Caki2 (cell line): ENCODE results near the gene EPB42. TPM values are rescaled to one million over a fixed set of nuclear protein-coding genes. Genes with fewer than 3 reads are reported as not detected.

Source experiments
- DNase-seq: peaks from one replicate; pipeline ENCODE4 v3.0.0-alpha.2; 2015; ENCODE audit warnings: low read depth
- in situ Hi-C: cut with HindIII; loops from 2 replicates; pipeline ENCODE4 v1.10.0; 2016; ENCODE audit warnings: low sequenced_read_pairs, low pct_unique_long_range_greater_than_20kb, mixed read lengths
- total RNA-seq: library from RNA; depleted of rRNA; stranded (reverse); fragments of >200 nt; shearing (Covaris generic); gene quantifications from 2 replicates; pipeline ENCODE4 v1.2.3, GENCODE V29; 2014; ENCODE audit warnings: low replicate concordance

EPB42 gene
- total RNA-seq, 1 experiment from 2014 or later: not detected

DNA sequence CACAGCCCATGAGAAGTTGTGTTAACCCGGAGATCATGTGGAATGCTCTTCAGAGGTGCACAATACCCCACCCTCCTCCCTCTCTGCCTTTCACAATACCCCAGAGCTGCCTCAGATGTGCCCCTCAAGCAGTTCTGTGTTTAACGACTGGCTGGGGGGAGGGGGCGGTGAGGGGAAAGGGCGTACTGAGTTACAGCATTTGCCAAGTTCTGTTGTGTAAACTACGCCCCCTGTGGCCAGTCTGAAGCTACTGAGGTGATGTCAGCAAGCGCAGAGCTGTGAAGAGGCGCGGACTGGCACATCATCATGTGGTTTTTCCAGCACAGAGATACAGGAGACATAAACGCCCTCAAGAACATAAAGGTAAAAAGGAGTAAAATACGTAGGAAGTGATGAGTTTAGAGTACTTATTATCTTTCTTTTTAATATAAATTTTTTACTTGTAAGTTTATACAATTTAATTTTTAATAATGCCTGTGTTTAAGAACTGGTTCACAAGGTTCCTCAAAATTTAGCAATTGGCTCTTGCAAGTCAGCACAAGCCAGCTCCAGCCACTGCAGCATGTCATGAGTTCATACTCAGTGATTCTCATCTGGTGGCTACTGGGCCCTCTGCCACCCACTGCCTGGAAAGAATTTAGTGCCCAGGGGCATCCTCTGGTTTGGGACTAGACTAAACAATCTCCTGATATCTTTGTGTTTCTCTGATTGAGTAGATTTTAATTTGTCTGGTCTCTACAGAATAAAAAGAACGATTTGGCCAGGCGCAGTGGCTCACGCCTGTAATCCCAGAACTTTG is 1.7 kb downstream of the EPB42 start:
- in situ Hi-C loops: no loop called here
- DNase-seq: no peak

DNA sequence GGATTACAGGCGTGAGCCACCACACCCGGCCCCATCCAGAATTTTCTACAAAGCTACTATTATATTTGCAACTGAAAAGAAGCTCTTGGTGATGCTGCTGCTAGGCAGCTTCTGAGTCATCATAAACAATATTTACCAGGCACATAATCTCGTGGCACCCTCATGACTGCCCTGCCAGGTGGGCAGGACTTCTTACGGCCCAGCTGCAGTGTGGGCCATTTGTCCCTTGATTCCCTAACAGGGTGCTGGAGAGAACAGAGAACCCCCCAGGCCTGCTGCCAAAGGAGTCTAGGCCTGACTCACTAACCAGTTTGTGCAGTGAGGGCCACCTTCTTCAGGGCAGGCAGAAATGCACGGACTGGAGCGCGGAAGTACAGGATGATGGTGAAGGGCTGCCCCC is 4.9 kb downstream of the EPB42 start:
- in situ Hi-C loops: no loop called here
- no peak for DNase-seq

DNA sequence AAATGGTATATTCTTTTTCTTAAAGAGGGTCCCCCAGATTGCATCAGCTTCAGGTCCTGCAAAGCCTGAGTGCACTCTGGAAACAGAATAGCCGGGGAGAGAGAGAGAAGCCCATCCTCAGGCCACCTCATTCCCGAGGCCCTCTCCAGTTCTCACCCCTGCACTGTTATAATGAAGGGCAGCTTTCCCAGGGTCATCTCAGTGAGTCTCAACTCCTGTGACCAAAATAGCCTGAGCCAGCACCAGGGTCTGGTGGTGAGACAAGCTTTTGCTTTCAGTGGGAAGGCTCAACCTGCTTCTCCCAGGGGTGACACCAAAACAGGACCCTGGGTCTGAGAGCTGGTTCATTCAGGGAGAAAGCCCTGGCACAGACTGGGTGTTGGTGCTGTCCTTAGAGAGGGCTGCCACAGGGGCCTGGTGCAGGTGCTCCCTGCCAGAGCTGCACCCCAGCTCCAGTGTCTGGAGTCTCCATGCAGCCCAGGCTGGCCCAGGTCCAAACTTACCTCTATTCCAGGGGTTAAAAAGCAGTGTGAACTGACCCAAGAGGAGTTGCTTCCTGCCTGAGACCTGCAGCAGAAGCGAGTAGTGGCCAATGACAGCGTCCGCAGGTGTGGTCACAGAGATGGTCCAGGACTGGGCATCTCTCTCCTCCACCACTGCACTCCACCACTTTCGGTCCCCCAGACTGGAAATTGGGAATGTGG is 6.1 kb downstream of the EPB42 start:
- in situ Hi-C loops: no loop called here
- DNase-seq: no peak

DNA sequence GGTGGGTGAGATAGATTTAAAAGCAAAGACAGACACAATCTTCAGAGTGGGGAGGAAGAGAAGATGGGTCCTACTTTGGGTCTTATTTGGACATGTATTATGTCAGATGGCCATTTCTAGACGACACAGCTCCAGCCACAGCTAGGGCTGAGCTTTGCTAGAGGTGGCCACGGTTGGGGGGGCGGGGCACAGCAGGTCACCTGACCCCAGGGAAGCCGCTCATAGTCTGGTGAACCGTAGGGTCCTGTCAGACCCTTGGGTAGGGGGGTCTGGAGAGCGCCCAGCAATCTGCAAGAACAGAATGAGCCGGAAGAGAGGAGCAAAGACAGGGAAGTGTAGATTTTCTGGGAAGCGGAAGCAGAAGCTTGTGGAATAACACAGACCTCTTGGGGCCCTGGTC is 6.6 kb downstream of the EPB42 start:
- DNase-seq: no peak
- in situ Hi-C loops: no loop called here

DNA sequence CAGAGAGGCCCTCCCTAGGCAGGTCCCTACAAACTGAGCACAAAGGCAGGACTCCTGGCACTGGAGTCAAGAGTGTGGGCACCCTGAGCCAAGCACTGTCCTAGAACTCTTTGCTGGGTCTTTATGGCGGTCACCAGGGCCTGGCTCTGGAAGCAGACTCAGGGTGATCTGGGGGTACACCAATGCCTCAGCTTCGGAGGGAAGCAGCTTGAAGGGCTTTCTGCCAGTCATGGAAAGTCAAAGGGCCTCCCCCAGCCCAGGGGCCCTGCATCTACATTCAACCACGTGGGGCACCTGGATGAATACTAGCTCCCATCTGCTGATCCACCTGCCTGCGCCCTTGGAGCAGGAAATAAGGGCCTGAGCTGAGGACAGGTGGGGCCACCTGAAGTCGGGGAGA is 7.4 kb downstream of the EPB42 start:
- DNase-seq: no peak
- in situ Hi-C loops: no loop called here

DNA sequence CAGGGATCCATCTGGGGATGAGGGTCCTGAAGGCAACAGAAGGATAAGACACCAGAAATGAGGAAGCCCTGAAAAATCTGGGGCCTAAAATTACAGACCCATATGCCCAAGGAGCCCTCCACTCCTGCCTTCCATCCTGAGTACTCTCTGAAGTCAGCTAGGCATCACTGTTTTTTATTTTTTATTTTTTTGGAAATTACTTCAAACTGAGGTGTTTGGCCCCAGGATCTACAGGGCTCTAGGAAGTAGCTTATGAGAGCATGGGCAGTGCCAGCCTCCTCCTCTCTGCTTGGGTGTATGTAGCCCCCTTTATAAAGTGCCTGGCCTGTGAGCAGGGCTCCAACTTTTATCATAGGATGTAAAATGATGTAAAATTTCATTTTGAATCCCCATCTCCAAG is 7.9 kb downstream of the EPB42 start:
- in situ Hi-C loops: no loop called here
- DNase-seq: no peak

DNA sequence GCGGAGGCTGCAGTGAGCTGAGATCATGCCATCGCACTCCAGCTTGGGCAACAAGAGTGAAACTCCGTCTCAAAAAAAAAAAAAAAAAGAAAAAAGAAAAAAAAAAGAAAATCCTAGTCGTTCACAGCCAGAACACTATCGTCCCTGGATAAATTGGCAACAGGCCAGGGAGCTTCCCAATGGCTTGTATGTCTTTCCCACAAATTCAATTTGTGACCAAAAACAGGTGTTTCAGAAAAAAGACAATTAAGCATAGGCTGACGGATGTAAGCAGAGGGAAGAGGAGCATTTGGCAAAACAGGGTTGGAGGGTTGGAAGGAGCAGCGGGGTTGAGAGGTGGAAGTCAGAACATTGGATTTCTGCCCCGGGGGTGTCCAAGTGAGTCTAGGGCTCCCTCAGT is 8.5 kb downstream of the EPB42 start:
- in situ Hi-C loops: no loop called here

DNA sequence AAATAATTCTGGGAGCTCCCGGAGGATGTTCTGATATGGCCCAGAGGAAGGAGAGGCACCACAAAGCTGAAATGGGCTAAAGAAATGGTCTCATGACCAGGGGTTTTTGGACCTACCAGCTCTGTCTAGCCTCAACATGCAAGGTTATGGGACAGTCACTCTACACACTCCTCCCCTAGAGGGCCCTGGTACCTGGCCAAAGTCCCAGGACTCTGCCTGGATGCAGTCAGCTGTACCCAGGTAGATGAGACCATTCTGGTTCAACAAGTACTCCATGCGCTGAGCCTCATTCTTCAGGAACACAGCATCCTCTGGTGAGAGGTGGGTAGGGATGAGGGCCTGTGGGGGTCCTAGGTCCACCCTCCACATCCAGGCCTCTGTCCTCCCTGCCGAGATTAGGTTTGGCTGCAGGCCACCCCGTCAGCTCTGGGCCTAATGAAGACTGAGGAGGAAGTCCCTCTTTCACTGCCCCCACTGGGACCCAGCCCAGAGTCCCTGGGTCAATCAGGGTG is 9.5 kb downstream of the EPB42 start:
- no peak for DNase-seq
- in situ Hi-C loops: no loop called here

More for the DNA sequence above, 8.5 kb downstream of the EPB42 start:
- no peak for DNase-seq

DNA sequence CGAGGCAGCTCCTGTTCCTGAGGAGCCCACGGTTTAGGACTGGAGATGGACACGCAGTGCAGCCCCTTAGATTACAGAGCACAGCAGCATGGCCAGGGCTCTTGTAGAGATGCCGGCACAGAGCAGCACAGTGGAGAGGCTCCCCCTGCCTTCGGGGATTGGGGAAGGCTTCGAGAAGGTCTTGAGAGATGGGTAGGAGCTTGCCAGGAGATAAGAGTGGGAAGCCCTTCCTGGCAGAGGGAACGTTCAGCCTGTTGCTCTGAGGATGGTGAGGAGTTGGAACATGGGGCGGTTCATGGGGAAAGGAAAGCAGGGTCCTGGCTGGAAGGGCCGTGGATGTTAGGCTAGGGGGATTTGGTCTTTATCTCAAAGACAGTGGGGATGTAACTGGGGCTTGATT is 10.0 kb downstream of the EPB42 start:
- no peak for DNase-seq

DNA sequence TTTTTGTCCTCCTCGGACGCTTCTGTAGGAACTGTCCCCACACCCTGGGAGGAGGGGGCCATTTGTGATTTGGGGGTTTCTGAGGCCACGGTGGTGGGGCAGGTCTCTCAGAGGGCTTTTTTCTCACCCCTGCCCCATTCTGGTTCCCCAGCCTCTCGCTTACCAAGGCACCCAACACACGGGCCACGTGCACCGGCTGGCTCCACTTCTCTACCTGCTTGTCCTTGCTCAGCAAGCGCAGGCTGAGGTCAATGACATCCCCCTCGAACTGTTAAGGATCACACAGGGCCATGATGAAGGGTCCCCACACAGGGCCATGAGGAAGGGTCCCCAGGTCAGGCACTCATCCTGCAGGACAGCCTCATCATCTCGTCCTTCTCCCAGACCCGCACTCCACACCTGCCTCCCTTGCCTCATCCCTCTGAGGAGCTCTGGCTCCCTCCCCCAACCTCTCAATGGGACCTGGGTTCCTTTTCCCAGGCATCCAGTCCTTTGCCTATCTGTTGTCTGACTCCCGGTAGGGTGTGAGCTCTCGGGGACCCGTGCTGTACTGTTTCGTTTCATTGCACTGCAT is 10.6 kb downstream of the EPB42 start:
- no peak for DNase-seq
- in situ Hi-C loops: no loop called here

More for the DNA sequence above, 10.0 kb downstream of the EPB42 start:
- in situ Hi-C loops: no loop called here

DNA sequence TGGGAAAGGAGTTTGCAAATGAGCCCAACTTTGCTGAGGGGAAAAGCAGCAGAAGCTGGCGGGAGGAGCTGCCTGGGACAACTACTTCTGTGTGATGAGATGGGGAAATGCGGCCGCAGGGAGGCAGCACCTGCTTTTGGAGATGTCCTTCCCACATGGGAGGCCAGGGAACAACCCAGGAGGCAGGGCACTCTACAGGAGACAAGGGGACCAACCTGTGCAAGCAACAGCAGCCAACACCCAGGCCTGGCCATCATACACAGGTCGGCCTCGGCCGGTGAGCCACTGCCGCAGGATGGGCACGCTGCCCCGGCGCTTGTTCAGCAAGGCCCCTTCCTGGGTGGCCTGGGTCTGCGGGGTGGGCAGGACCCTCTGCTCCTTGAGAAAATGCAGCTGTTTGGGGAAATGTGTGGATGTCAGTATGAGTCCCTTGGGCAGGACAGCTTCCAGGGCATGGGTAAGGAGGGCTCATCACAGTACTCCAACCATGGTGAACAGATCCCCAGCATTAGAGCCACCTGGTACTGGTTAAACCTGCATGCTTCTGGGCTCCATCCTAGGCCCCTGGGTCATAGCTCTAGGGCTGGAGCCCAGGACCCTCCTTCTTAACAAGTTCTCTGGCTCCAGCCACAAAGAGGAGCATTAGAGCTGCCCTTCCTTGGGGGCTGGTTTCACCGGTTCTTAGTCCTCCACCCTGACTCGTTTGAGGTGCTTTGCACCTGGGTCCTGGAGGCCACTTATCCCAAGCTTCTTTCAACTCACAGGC is 11.6 kb downstream of the EPB42 start:
- in situ Hi-C loops: no loop called here
- DNase-seq: no peak

DNA sequence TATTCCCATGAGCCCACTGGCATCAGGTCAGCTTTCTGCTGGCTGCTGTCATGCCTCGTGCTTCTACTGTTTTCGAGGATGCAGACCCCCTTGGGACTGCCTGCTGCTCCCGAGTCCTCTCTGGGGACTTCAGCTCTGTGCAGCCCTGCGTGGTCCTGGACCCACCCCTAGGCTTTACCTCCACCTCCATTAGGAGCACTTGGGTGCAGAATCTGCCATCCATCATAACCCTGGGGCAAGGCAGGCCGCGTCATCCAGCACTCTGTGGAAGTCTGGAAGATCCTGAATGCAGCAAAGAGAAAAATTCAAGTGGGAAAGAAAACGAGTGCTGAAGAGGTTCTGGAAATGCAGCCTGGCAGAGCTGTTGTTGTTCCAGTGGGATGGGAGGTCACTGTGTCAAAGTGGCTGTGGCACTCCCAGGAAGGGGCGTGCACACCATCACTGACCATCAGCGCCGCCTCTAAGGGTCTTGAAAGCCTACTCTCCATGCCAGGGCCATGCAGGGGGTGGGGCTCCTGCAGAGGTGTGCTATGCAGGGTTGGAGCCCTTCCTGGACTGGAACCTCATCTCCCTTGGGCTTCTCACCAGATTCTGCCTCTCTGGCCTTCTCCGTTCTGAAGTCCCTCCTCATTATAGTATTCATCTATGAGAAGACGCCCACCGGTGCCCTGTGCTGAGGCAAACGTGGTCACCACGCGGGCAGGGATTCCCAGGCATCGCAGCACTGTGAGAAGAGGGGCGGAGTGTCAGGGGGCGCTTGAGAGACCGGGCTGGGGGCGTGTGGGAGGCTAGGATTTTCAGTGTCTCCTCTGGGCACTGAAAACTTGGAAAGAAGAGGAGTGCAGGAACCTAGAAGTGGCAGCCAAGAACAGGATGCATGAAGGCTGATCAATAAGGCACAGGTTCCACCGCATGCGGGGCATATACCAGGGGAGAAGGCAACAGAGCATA is 12.5 kb downstream of the EPB42 start:
- no peak for DNase-seq
- in situ Hi-C loops: no loop called here

DNA sequence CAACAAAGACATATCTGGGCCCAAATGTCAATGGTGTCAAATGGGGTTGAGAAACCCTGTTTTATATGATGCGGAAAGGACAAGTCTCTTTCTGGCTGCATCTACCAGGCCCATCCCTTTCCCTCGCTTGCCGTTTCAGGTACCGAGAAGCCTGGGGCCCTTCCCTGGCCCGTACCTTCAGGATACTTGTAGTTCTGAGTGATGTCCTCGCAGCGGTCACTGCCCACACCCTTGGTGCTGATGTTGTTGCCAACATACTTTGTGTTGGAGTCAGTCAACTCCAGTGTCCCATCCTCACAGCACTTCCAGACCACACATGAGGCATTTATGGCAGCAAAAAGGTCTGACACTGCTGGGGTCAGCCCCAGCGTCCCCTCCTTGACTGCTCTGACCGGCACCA is 13.8 kb downstream of the EPB42 start:
- no peak for DNase-seq
- in situ Hi-C loops: no loop called here

DNA sequence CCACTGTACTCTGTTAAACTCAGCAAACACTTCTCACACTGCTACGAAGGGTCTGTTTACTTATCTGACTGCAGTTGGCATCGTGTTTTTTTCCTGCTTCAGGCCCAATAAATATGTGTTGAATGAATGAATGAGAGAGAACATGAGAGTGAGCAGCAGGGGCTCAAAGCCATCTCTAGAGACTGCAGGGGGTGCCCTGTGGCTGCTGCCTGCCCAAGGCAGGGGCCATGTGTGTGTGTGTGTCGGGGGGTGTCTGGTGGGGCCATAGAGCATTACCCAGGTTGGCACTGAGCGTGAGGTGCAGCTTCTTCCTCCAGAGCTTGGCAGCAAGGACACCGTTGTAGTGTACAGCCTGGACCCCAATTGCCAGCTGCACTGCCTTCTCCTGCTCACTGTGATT is 14.8 kb downstream of the EPB42 start:
- in situ Hi-C loops: no loop called here
- DNase-seq: no peak

DNA sequence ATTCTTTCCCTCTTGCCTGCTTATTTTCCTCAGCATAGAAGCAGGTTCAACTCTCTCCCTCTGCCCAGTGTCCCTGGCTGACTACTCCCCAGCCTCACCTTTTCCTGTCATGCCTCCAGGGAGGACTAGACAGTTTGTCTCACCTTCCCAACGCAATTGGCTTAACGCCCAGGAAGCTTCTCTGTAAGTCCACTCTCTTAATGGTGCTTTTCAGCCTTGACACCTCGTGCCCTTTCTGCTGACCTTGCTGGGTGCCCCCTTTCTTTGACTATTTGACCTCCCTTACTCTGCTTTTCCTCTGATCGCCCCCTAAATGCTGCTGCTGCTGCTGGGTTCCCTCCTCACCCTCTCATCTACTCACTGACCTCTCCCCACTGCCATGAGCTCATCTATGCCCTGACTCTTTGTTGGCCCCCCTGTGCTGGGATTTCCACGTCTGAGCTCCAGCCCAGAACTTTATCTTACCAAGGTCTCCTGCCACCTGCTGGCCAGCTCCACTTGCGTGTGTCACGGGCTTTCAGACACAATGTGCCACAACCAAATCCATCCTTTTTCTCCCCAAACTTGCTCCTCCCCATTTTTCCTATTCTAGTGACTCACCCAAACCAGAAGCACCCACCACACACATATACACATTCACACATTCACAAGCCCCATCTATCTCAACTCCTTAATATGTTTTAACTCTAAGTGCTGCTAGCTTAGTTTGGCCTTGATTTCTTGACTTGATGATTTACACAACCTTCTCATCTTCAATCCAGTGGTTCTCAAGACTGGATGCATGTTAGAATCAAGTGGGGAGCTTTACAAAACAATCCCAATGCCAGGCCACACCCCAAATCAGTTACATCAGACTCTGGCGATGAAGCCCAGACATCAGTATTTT is 16.6 kb downstream of the EPB42 start:
- DNase-seq: peak; percentile 20
- in situ Hi-C loops: no loop called here

DNA sequence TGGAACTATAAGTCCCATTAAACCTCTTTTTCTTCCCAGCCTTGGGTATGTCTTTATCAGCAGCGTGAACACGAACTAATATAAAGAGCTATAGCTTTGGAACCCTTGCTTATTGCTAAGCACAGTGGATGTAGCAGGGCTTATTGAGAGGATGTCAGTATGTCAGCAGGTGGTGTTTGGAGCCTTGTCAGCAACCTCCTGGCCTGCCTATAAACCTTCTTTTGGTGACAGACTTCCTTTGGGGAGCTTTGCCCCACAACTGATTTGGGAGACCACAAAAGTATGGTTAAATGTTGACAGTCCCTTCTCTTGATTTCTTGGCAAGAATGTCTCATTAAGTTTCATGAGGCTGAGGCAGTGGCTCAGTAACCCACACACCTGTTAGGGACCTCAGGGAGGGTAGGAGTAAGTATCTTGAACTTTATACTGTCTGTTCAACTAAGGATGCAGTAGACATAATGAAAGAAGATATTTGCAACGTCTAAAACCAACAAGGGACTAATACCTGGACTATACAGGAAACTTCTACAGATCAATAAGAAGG is 20.8 kb downstream of the EPB42 start:
- in situ Hi-C loops: no loop called here
- no peak for DNase-seq
